Measurements from ENCODE around the gene ANKRD9.
"Not testable (repeated sequence)": the region's sequence is repeated elsewhere in the genome, so short reads cannot be mapped to it uniquely, and the experiment has no call there.

ANKRD9 gene

GRCh38 chr14:102537981-102538601, 28.5 kb upstream of the ANKRD9 start:
- no peak for DNase-seq

- DNase-seq = peak; percentile 89
Measured at GRCh38 chr14:102532204-102532658, 22.7 kb upstream of the ANKRD9 start.

- DNase-seq = no peak
Measured at GRCh38 chr14:102530828-102531478, 21.4 kb upstream of the ANKRD9 start.

- DNase-seq = no peak
Measured at GRCh38 chr14:102528431-102529170, 19.0 kb upstream of the ANKRD9 start.

- DNase-seq = no peak
Measured at GRCh38 chr14:102525929-102526497, 16.4 kb upstream of the ANKRD9 start.

GRCh38 chr14:102525219-102525928, 15.8 kb upstream of the ANKRD9 start:
- peak; percentile 66 for DNase-seq

- peak; percentile 99 for DNase-seq
Measured at GRCh38 chr14:102524451-102525218, 15.1 kb upstream of the ANKRD9 start.

- DNase-seq = no peak
Measured at GRCh38 chr14:102523569-102524450, 14.2 kb upstream of the ANKRD9 start.

GRCh38 chr14:102523200-102523568, 13.6 kb upstream of the ANKRD9 start:
- no peak for DNase-seq

GRCh38 chr14:102519709-102520108, 10.1 kb upstream of the ANKRD9 start:
- not testable (repeated sequence) for DNase-seq

- no peak for DNase-seq
Measured at GRCh38 chr14:102518063-102518648, 8.6 kb upstream of the ANKRD9 start.

- DNase-seq = no peak
Measured at GRCh38 chr14:102517392-102518062, 8.0 kb upstream of the ANKRD9 start.

- no peak for DNase-seq
Measured at GRCh38 chr14:102516531-102517391, 7.2 kb upstream of the ANKRD9 start.

- DNase-seq = no peak
Measured at GRCh38 chr14:102514987-102515733, 5.6 kb upstream of the ANKRD9 start.

- no peak for DNase-seq
Measured at GRCh38 chr14:102513899-102514772, 4.6 kb upstream of the ANKRD9 start.

GRCh38 chr14:102512793-102513300, 3.3 kb upstream of the ANKRD9 start:
- no peak for DNase-seq

GRCh38 chr14:102511538-102511937, 2.0 kb upstream of the ANKRD9 start:
- DNase-seq = no peak
